ENCODE results near the gene NFIB.

NFIB gene

DNA sequence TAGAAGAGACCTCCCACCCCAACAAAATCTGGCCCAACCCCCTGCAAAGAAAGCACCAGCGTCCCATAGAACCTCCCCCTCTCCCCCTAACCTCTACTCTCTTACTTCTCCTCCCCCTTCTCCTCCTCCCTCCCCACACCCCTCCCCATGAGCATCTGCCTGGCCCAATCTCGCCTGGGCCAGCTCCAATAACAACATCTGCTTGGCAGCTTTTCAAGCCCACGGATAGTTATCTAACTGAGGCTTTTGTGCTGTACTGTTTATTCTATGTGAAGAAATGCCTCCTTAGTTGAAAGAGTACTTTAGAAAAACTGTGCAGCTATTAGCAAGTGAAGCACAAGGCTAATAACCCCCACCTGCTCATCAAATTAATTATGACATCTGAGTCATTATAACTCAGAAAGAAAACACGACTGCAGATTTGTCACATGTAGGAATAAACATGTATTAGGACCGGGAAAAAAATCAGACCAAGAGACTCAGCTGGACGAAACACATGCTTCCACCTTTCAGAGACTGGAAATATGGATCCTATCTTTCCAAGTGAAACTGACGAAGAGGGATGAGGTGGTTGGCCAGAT lies 42.8 kb downstream of the NFIB start:
- DNase-seq, result peak; percentile 91

DNA sequence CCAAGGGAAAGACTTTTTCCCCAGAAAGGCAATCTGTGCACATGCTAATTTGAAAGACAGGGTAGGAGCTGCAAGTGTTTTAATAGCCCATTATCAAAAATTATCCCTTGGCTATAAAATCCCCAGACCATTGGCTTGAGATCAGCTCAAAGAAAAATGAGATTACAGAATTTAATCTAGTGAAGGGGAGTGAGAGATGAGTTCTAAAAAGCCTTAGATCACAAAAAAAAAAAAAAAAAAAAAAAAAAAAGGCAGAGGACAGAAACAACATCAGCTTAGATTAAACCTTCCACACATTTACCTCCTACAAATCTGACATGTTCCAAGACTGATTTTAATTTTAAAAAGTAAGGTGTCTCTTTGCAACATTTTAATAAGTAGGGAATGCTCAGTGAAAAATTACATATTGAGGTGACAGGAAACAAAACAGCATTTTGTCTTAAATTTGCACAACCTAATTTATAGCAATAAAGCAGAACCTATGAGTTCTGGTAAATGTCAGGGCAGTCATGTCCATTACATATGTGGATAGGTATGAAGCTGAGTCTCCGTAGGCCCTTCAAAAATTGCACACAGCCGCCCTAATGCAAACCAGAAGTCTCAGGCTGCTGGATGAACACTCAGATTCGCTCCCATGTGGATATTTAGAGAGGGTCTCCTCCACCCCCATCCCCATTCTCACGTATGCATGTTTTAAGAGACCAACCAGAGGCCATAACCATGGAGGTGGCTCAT lies 43.4 kb downstream of the NFIB start:
- DNase-seq, result peak; percentile 85

DNA sequence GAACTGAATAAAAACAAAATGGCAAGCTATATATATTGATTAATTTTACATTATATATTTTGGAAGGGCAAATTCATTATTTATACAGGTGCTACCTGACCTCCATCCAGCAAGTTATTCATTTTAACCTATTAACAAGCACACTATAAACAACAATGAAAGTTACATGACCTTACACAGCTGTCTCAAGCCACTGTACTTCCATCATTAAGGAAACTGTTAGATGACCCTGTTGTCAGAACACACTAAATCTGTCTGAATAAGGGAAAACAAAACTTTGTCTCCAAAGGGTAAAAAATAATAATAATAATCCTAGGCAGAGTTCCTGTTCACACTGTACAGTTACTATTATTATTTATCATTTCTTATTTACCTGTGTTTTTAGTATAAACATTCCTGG lies 44.0 kb downstream of the NFIB start:
- no peak for DNase-seq

DNA sequence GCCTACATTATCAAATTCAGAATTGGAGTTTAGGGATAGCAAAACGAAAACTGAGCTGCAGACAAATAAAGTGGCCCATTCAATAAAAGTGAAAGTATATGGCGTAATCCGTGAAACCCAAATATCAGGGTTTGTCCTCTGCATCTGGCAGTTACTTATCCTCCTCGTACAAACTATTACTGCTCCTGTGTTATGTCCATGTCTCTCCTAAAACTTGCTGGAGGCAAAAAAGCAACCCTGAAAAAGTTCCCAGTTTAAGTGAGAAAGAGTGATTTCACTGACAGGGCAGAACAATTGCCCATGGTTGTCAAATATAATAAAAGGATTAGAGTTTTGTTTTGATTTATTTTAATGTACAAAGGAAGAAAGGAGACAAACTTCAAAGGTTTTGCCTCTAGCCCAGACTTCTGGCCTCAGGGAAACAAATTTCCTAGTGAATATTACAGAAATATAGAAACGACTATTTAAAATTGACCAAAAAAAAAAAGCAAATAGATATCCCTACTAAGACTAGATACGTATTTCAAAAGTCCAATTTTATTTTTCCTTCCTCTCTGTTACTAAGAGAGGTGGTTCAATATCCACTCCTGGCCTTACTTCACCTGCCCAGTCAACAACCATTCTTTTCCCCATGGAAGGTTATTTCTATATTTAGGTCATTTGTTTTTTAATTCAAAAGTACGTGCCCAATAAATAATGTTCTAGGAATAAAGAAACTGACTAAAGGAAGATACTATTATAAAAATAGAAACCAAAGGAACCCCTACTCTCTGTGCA lies 50.0 kb downstream of the NFIB start:
- no peak for DNase-seq

DNA sequence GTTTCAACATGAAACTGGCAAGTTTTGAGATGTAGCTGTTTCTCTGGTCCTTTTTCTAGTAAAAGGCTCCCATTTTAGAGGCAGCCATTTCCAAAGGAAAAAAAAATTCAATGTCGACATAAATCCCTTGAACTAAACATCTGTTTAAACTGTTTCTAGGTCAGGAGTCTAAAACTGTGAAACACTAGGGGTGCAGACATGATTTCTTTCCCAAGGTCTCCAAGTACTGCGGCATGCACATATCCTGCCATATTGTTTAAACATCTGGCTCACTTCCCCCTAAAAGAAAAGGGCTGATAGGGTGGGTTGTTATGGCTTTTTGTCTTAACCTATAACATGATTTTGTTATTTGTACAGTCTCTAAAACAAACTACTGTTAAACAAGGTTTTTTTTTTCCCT lies 51.1 kb downstream of the NFIB start:
- no peak for DNase-seq

DNA sequence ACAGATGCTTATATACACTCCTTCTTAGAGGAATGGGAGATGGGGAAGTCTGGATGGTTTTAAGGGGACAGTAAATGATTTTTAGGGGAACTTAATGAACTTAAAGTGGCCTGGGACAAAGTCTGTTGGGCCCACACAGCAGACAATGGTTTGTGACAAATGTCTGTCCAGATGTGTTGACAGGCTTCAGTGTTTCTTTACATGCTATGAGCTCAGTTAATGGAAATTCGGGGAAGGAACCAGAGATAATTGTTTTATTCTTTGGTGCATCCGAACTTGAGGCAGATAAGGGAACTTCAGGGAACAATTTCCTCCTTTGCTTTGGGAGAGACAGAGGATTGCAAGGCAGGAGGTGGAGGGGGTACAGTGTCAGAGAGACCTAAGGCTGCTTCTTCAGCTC lies 52.3 kb downstream of the NFIB start:
- DNase-seq, result no peak

DNA sequence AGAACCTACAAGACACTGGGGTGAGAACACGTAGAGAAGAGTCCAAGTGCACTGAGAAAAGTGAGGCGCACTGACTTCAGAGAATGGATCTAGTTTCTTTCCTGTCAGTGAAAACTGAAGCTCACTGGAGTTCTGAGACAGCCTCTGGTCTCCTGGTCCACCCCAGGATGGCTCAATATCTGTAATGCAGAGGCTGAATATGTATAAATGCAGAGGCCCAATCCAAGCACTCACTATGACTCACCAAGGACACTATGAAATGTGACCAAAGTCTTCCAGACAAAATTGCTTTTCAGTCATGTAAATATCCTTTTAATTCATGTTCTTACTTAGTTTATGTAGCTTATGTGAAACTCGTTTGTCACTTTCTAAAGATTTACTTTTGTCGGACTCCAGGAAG lies 53.8 kb downstream of the NFIB start:
- no peak for DNase-seq

DNA sequence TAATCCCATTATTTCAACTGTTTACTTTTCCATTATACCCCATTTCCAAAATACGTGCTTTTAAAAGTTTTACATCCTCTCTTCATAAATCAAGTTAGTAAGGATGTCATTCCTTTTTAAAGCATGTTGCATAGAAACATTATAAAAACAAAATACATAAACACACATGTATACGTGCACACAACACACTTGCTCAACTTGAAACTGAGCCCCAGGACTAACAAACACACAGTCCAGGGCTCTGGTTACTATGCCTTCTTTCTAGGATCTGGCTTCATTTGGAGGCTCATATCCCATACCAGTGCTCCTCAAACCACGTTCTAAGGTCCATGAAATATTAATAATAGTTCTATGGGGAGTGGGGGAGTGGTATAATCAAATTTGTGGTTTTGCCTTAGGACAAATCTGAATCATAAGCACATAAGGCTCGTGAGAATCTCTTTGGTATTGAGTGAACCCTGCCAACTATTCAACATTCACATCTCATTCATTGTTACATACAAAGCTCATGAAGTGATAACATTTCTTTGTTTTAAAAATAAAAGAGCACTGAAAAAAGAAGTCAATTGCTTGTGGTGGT lies 55.2 kb downstream of the NFIB start:
- DNase-seq, result peak; percentile 66

DNA sequence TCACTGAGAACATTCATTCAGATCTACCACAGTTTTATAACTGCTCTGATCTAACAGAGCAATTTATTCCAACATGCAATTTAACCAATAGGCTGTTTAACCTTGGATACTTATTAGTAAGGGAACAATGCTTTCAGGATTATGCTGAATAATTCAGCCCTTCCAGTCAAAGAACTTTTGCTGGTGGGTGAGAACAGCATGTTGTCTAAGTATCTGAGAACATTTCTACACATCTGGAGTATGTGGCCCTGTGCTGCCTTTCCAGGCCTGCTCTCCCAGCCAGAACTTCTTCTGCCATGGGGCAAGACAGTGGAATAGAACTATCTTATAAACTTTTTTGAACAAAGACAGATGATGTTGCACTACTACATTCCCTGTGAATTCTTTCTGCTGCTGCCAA lies 55.8 kb downstream of the NFIB start:
- no peak for DNase-seq

DNA sequence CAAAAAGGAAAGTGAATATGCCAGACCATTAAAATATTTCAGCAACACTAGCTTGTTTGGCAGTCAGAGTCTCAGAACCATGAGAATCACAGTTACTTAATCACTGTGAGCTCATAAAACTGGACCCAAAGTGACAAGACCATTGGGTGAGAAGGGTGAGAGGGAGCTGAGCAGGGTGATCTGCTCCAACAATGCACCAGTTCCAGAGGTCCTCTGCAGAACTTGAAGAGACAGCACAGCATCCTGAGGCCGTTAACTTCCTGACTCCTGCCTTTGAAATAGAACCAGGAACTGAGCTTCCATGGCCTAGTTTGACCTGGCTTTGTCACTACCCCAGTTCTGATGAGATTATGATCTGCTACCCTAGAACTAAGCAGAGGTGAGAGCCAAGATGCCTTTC lies 57.4 kb downstream of the NFIB start:
- DNase-seq, result no peak

DNA sequence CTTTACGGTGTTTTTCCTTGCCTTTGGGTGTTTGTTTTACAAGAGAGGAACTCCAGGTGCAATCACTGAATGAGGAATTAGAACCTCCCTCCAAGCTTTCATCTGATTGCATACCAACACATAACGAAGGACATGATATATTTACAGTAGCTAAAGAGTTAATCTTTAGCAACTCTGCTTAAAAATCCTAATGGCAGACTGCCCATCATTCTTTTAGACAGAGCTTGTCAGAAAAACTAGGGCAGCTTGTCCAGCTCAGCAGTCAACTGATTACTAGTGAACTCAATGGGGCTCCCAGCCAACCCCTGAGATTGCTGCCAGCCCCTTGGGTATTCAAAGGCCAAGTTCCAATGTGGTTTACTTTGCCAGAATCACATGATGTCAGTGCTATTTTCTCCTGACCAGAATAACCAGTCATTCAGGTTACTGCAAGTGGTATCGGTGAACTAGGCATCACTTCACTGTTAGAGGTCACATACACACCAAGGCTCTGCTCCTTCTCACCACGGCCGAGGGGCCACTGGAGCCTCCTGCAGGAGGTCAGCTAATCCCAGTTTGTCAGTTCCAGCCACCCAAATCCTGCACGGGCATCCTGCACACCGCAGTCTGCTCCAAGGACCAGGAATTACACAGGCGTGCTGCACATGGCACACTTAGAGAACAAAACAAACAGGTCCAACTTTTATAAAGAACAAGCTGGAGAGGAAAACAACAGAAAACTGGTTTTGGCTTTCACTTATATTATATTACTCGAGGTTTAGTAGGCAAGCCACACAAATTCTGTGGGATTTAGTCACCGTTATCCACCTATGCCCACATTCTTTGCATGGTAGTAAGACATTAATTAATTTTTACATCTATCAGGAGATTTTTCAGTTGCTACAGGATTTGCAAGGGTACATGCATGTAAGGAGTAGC lies 62.5 kb downstream of the NFIB start:
- peak; percentile 75 for DNase-seq

DNA sequence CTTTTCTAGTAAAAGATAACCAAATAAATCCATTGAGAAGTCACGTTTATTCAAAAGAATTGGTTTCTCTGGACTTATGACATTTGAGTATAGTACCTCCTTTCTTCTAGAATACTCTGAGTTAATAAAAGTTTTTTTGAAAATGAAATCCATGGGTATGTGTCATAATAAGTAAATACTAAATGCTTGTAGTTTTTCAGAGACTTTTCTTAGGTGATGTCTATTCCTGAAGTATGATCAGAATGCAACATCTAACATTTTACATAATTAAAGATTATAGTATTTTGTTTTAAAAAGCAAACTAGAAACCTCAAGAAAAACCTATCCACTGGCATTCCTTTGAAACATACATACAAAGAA lies 63.2 kb downstream of the NFIB start:
- DNase-seq, result peak; percentile 32

DNA sequence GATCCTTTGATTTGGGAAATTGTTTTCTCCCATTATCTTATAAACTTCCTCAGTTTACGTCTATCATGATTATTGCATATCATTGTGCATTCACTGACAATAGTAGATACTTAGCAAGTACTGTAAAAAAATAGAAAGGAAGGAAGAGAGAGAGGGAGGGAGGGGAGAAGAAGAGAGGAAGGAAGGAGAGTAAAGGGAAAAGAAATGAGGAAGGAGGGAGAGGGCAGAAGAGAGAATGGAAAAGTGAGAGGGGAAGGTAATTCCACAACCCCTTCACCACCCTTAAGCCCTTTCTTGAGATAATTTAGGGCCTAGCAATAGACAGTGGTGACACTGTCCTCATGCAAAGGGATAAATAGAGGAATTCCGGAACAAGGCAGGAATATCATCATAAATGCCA lies 64.4 kb downstream of the NFIB start:
- DNase-seq, result no peak

DNA sequence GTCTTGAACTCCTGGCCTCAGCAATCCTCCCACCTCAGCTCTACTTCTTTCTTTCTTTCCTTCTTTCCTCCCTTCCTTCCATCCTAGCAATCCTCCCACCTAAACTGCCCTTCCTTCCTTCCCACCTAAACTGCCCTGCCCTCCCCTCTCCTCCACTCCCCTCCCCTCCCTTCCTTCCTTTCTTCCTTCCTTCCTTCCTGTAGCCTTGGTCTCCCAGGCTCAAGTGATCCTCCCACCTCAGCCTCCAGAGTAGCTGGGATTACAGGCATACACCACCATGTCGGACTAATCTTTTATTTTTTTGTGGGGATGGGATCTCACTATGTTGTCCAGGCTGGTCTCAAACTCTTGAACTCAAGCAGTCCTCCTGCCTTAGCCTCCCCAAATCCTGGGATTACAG lies 65.8 kb downstream of the NFIB start:
- no peak for DNase-seq

DNA sequence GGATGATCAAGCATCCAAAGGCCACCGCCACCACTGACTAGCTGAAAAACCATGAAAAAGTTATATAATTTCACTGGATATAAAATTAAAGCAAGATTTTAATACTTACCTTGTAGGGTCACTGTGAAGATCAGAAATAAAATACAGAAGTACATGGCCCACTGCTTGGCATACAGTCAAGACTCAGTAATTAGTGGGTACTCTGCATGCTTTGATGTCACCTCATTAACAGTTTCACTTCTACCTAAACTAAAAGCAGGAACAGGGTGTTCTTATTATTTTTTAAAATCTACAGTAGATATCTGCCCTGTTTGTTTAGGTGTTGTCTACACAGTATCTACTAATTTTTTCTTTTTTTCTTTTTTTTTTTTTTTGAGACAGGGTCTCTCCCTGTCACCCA lies 66.4 kb downstream of the NFIB start:
- no peak for DNase-seq

DNA sequence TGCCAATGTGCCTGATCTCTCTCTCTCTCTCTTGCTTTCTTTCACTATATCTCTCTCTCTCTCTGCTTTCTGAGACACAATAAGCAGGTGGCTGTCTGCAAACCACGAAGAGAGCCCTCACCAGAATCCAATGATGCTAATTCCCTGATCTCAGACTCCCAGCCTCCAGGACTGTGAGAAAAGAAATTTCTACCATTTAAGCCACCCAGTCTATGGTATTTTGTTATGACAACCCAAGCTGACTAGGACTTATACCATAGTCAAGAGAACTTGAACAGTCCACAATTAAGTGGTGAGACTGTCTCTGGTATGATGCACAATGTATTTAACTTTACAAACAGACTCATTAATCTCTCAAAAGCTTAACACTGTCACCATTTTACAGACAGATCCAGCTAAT lies 67.0 kb downstream of the NFIB start:
- DNase-seq, result no peak

DNA sequence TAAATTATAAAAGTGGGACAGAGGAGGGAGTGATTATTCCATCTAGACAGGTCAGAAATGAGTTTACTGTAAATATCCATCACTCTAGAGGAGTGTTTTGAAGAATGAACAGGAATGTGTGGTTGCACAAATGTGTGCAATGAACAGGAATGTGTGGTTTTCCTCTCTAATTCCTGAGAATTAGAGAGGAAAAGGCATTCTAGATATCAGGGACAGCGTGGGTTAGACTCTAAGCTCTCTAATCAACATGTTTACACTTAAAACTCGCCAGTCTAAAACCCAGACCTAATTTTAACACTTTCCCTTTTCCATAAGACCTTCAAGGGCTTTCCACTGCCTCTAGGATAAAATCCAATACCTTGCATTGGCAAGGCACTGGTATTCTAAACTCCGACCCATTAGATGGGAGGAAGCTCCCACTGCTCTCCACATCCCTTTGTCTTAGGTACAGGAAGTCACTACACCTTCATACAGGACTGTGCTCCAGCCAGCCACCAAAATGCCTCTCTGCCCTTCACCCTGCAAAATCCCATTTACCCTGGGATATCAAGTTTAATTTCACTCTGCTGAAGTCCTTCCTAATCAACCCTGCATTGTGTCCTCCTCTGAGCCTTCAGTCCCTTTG lies 67.9 kb downstream of the NFIB start:
- peak; percentile 82 for DNase-seq

DNA sequence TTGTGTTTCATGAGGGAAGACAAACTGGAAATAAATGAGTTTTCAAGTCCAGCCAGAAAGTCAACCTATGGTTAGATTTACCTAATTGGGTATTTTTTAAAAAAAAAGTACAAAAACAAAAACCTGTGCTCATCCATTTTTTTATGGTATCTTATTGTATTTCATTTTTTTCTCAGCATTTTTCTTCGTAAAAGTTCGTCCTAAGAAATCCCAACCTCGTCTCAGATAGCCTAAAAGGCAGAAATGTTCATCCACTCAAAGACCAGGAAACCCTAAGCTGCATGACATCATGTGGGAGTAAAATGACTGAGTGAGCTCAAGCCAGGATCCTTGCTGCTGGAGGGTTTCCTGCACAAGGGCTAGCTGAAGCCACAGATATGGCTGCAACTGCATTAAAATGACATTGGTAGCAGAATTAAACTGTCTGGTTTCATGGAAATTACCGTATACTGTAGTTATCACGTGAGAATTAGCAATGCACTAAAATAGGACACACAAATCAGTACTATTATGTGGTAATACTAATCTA lies 70.4 kb downstream of the NFIB start:
- DNase-seq, result no peak

DNA sequence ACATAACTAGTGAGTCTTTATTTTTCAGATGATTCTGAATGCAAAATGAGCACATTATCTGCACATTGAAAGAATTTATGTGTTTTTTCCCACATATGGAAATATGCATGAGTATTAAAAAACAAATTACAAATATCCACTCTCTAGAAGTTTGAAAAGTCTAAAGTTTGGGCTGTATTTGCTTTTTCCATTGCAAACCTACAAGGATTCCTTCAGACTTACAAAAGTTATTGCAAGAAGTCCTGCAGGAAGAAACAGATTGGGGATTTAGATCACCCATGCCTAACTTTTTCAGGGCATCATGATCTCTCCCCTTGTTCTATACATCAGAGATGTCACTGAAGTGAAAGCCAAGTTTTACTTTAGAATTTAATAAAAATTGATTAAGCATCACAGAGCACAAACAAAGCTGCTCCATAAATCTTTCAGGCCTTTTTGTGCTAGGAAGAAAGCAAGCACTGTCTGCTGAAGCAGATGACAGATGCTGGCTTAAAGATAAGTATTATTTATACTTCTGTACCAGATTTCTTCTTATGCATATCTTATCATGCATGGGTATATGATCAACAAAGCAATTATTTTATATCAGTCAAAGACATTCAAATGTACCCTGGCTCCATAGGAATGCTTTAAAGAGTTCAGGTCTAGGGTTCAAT lies 71.7 kb downstream of the NFIB start:
- DNase-seq, result no peak

DNA sequence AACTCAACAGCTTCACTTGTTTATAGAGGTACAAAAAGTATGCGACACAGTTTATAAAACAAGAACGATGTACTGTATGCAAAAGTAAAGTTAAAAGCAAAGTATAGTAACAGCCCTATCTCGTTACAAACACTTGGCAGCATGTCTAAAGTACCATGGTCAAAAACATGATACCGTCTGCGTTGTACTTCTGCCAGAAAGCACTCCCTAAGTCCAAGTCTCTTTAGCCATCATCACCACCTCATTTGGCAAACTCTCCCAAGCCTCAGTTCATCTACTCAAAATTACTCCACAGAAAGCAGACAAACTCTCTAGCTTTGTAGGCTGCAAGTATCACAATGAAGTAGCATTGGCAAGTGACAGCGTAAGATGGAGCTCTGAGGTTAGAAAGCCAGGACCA lies 73.4 kb downstream of the NFIB start:
- DNase-seq, result no peak

DNA sequence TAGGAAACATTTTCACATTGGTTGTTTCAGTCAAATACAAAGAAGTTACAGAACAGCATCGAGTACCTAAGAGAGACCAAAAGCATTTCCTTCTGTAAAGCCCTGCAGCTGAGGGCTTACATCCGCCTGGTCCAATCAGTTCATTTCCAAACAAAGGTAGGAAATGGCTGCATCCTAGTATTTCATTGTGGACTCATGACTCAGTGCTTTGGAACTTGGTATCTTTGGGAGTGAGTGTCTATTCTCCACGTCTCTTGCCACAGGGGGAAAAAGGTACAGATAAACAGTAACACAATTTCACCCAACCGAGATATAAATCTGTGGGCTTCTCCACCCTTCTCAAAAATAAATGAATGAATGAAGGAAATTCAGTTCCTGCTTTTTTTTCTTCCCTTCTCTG lies 75.4 kb downstream of the NFIB start:
- DNase-seq, result peak; percentile 54

DNA sequence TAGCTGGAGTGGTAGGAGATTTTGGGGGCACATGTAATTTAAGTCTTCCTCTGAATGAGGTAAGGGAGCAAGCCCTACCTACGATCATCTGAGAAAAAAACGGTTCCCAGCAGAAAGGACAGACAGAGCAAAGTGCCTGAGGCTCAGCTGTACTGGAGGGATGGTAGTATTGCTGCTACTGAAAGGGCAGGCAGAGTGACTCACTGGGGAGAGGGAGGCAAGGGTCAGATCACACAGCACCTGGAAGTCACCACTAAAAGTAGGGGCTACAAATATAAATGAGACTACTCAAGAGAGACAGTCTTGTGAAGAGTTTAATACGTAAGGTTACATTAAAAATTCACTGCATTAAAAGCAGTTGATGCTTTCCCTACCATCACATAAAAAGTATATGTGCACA lies 75.9 kb downstream of the NFIB start:
- DNase-seq, result no peak
